GM18868 (cell line): Measurements from ENCODE around the gene ASAP2.

ENCODE experiments used
- ATAC-seq: cut with Tn5 transposase; IDR thresholded peaks from one replicate; pipeline ENCODE4 v1.9.1; 2021; ENCODE audit warnings: mild to moderate bottlenecking, moderate library complexity; ENCODE audit not compliant: unreplicated experiment

ASAP2 gene

GRCh38 chr2:9205963-9206948 is at the start of gene ASAP2:
Gene ASAP2 (plus strand): TSS chr2:9206812. CDS start chr2:9207105, 293 bp downstream.
- ATAC-seq = peak; percentile 59

GRCh38 chr2:9158786-9159779 is 47.5 kb upstream of the ASAP2 start:
- ATAC-seq = no peak

GRCh38 chr2:9160732-9161131 is 45.9 kb upstream of the ASAP2 start:
- ATAC-seq = no peak

DNA sequence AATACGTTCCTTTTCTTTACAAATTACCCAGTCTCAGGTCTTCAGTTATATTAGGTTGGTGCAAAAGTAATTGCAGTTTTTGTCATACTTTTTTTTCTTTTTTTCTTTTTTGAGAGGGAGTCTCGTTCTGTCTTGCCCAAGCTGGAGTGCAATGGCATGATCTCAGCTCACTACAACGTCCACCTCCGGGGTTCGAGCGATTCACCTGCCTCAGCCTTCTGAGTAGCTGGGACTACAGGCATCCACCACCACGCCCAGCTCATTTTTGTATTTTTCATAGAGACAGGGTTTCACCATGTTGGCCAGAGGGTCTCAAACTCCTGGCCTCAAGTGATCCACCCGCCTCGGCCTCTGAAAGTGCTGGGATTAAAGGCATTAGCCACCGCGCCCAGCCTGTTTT is 43.8 kb upstream of the ASAP2 start:
- ATAC-seq = no peak

- ATAC-seq = no peak
Observed at GRCh38 chr2:9163306-9164111, 43.1 kb upstream of the ASAP2 start.

DNA sequence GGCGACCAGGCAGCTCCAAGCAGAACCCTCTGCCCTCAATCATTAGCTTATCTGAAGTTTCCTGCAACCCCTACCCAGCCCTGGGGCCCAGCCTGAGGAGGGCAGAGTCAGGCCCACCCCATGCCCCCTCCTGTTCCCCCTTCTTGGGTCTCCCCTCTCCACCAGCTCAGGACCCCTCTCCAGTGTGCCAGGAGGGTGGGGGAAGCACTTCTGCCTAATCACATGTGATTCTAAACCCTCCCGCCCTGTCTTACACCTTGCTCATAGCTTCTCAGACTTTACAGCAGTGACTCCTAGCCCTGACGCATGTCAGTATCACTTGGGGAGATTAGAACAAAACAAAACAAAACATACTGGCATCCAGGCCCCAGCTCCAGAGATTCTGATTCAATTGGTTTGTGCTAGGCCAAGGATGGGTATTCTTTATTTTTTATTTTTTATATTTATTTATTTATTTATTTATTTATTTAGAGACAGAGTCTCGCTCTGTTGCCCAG is 42.5 kb upstream of the ASAP2 start:
- no peak for ATAC-seq

DNA sequence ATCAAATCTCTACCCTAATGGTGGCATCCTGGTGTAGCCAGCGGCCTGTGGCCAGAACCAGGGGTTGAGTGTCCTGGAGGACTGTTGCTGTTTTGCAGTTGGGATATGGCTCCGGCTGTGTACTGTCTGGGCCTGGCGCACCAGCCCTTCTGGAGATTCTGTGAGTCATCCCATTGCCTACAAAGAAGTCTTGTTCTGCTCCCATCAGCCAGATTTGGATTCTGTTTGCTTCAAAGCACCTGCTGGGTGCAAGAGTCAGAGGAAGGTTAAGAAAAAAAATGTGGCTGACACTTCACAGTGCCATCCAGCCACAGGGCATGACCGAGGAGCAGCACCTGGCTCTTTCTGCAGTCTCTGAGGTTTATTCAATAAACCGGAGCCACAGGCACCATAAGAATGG is 41.0 kb upstream of the ASAP2 start:
- ATAC-seq = no peak

GRCh38 chr2:9166579-9167377 is 39.8 kb upstream of the ASAP2 start:
- no peak for ATAC-seq

DNA sequence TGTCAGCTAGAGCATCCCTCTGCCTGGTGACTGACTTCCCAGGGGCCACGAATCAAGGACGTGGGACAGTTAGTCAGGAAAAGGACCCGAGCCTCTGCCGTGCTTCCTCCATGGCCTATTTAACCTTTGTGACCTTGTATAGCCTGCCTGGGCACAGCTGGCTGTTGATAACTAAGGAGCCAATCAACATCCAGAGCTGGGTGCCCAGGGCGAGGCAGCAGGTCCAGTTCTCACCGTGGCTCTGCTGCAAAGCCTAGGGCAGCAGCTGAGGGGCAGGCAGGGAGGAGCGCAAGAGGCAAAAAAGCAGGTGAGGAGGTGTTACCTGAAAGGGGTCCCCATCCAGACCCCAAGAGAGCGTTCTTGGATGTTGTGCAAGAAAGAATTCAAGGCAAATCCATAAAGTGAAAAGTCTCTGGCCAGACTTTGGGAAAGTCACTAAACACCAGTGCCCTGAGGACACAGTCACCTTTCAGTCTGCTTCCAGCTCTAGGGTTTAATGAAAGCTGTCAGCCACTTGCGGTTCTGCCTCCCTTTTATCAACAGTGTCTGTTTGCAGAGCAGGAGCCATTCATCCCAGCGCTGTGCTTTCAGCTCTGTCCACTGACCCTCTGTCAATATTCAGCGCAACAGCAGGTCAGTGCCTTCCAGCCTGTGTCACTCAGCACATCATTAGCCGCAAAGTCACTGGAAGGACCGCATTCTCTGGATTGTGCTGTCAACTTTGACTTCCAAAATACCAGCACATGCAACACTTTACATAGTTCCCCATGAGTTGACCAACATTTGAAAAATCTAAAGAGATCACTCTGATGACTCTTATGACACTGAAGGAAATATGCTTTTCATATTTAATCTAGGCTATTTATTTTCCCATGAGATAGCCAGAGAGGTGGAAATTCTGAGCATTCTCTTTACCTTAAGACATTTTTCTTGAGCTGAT is 38.6 kb upstream of the ASAP2 start:
- ATAC-seq = no peak

GRCh38 chr2:9168821-9169221 is 37.8 kb upstream of the ASAP2 start:
- no peak for ATAC-seq

DNA sequence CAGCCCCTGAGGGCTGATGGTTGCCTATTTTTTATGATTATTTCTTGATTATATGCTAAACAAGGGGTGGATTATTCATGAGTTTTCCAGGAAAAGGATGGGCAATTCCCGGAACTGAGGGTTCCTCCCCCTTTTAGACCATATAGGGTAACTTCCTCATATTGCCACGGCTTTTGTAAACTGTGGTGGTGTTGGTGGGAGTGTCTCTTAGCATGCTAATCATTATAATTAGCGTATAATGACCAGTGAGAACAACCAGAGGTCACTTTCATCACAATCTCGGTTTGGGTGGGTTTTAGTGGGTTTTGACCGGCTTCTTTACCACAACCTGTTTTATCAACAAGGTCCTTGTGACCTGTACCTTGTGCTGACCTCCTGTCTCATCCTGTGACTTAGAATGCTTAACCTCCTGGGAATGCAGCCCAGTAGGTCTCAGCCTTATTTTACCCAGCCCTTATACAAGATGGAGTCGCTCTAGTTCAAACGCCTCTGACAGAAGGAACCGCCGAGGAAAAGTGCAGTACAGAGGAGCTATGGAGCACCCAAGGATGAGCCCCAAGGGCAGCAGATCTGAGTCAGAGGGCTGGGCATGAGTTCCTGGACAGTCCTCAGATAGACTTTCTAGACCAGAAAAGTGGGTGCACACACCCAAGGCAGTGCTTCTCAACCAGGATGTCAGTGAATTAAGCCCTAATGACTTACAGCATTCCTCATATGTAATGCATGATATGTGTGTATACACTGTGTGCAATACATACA is 37.1 kb upstream of the ASAP2 start:
- ATAC-seq = no peak

DNA sequence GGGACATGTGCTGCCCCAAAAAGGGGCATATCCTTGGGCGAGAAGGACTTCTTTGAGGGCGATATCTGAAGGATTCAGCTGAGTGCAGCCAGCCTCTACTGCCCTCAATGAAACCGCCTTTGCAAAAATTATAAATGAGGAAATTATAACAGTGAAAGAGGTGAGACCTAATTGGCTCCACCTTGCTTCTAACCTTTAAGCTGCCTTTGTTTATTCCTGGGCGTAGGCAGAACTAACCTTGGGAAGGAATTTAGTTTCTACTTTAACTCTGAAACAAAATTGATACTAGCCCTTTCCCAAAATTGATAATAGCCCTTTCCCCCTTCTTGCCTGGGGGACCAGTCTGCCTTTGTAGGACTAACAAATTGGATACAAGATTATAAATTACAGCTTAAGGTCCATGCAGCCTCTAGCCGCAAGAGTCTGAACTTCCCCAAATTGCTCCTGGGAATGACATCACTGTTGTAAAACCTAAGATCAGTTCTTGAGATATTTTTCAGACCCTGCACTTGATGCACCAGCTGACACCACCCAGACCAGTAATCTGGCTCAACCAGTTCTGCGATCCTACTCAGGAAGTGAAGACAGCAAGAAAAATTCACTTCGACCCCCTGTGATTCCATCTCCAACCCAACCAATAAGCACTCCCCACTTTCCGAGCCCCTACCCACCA is 36.0 kb upstream of the ASAP2 start:
- no peak for ATAC-seq

GRCh38 chr2:9174771-9175437 is 31.7 kb upstream of the ASAP2 start:
- ATAC-seq = no peak

GRCh38 chr2:9178110-9178903 is 28.3 kb upstream of the ASAP2 start:
- ATAC-seq = no peak

GRCh38 chr2:9178904-9179571 is 27.6 kb upstream of the ASAP2 start:
- ATAC-seq = no peak
